ENCODE results near the gene MYBPH. TPM values are rescaled to one million over a fixed set of nuclear protein-coding genes. Genes with fewer than 3 reads are reported as not detected.

MYBPH gene
- total and polyA plus RNA-seq, 2 donors = 8.9 TPM; not detected in 1

GRCh38 chr1:203170625-203171330 lies 4.8 kb downstream of the MYBPH start:
- Histone ChIP-seq H3K27ac (ENCODE audit: low read depth) (no peak overlapping the region), H3K4me1 (ENCODE audit: insufficient read depth) (no peaks in the 10 kb centered on the region), H3K36me3 (ENCODE audit: insufficient read depth) (no peaks in the 10 kb centered on the region), H3K4me3 (ENCODE audit: low read depth, low read length) (no peak overlapping the region)
- DNase-seq (ENCODE audit: extremely low spot score) = no peak
- 88% methylated on average over 8 of the region's 8 CpGs for WGBS

GRCh38 chr1:203169770-203170520 lies 5.7 kb downstream of the MYBPH start:
- H3K4me3 ChIP-seq (ENCODE audit: low read depth, low read length) = no peak overlapping the region
- WGBS = 87% methylated on average over 21 of the region's 21 CpGs
- DNase-seq (ENCODE audit: extremely low spot score) = no peak
- H3K4me1 ChIP-seq (ENCODE audit: insufficient read depth) = no peaks in the 10 kb centered on the region
- H3K36me3 ChIP-seq (ENCODE audit: insufficient read depth) = no peaks in the 10 kb centered on the region
- H3K27ac ChIP-seq (ENCODE audit: low read depth) = no peak overlapping the region

- 96% methylated on average over 9 of the region's 9 CpGs for WGBS
- Histone ChIP-seq H3K36me3 (ENCODE audit: insufficient read depth) (no peaks in the 10 kb centered on the region), H3K4me1 (ENCODE audit: insufficient read depth) (no peaks in the 10 kb centered on the region), H3K4me3 (ENCODE audit: low read depth, low read length) (no peak overlapping the region), H3K27ac (ENCODE audit: low read depth) (no peak overlapping the region)
- no peak for DNase-seq (ENCODE audit: extremely low spot score)
These were observed 6.6 kb downstream of the MYBPH start for GRCh38 chr1:203168991-203169390.

GRCh38 chr1:203168256-203168786 lies 7.3 kb downstream of the MYBPH start:
- WGBS = 97% methylated on average over 12 of the region's 12 CpGs
- Histone ChIP-seq H3K4me3 (ENCODE audit: low read depth, low read length) (no peak overlapping the region), H3K36me3 (ENCODE audit: insufficient read depth) (no peaks in the 10 kb centered on the region), H3K4me1 (ENCODE audit: insufficient read depth) (no peaks in the 10 kb centered on the region), H3K27ac (ENCODE audit: low read depth) (no peak overlapping the region)
- DNase-seq (ENCODE audit: extremely low spot score) = no peak

GRCh38 chr1:203167913-203168200 lies 7.8 kb downstream of the MYBPH start:
- 92% methylated on average over 5 of the region's 5 CpGs for WGBS
- Histone ChIP-seq H3K36me3 (ENCODE audit: insufficient read depth) (no peaks in the 10 kb centered on the region), H3K4me1 (ENCODE audit: insufficient read depth) (no peaks in the 10 kb centered on the region), H3K4me3 (ENCODE audit: low read depth, low read length) (no peak overlapping the region), H3K27ac (ENCODE audit: low read depth) (no peak overlapping the region)
- DNase-seq (ENCODE audit: extremely low spot score) = no peak

GRCh38 chr1:203167026-203167912 lies 8.4 kb downstream of the MYBPH start:
- 83% methylated on average over 23 of the region's 23 CpGs for WGBS
- no peak for DNase-seq (ENCODE audit: extremely low spot score)
- H3K36me3 ChIP-seq (ENCODE audit: insufficient read depth) = no peaks in the 10 kb centered on the region
- no peak overlapping the region for H3K4me3 ChIP-seq (ENCODE audit: low read depth, low read length)
- H3K27ac ChIP-seq (ENCODE audit: low read depth) = no peak overlapping the region
- no peaks in the 10 kb centered on the region for H3K4me1 ChIP-seq (ENCODE audit: insufficient read depth)

GRCh38 chr1:203166192-203166940 lies 9.3 kb downstream of the MYBPH start:
- H3K36me3 ChIP-seq (ENCODE audit: insufficient read depth) = no peaks in the 10 kb centered on the region
- no peak overlapping the region for H3K4me3 ChIP-seq (ENCODE audit: low read depth, low read length)
- H3K4me1 ChIP-seq (ENCODE audit: insufficient read depth) = no peaks in the 10 kb centered on the region
- no peak overlapping the region for H3K27ac ChIP-seq (ENCODE audit: low read depth)
- no peak for DNase-seq (ENCODE audit: extremely low spot score)
- WGBS = 72% methylated on average over 14 of the region's 14 CpGs

- 96% methylated on average over 8 of the region's 8 CpGs for WGBS
- H3K36me3 ChIP-seq (ENCODE audit: insufficient read depth) = no peaks in the 10 kb centered on the region
These were observed 9.8 kb downstream of the MYBPH start for GRCh38 chr1:203165800-203166161.

GRCh38 chr1:203165101-203165799 lies 10.4 kb downstream of the MYBPH start:
- no peak overlapping the region for H3K4me3 ChIP-seq (ENCODE audit: low read depth, low read length)
- WGBS = 95% methylated on average over 28 of the region's 28 CpGs
- H3K27ac ChIP-seq (ENCODE audit: low read depth) = no peak overlapping the region
- no peaks in the 10 kb centered on the region for H3K36me3 ChIP-seq (ENCODE audit: insufficient read depth)
- DNase-seq (ENCODE audit: extremely low spot score) = no peak
- no peaks in the 10 kb centered on the region for H3K4me1 ChIP-seq (ENCODE audit: insufficient read depth)

More at GRCh38 chr1:203165800-203166161, 9.8 kb downstream of the MYBPH start:
- Histone ChIP-seq H3K27ac (ENCODE audit: low read depth) (no peak overlapping the region), H3K4me1 (ENCODE audit: insufficient read depth) (no peaks in the 10 kb centered on the region), H3K4me3 (ENCODE audit: low read depth, low read length) (no peak overlapping the region)
- DNase-seq (ENCODE audit: extremely low spot score) = no peak

GRCh38 chr1:203163891-203164635 lies 11.6 kb downstream of the MYBPH start:
- no peak for DNase-seq (ENCODE audit: extremely low spot score)
- Histone ChIP-seq H3K4me1 (ENCODE audit: insufficient read depth) (no peaks in the 10 kb centered on the region), H3K27ac (ENCODE audit: low read depth) (no peak overlapping the region), H3K4me3 (ENCODE audit: low read depth, low read length) (no peak overlapping the region), H3K36me3 (ENCODE audit: insufficient read depth) (no peaks in the 10 kb centered on the region)
- WGBS = 73% methylated on average over 7 of the region's 7 CpGs

- 61% methylated on average over 1 of the region's 1 CpG for WGBS
- no peak overlapping the region for H3K27ac ChIP-seq (ENCODE audit: low read depth)
- no peaks in the 10 kb centered on the region for H3K36me3 ChIP-seq (ENCODE audit: insufficient read depth)
- no peak for DNase-seq (ENCODE audit: extremely low spot score)
- H3K4me3 ChIP-seq (ENCODE audit: low read depth, low read length) = no peak overlapping the region
- H3K4me1 ChIP-seq (ENCODE audit: insufficient read depth) = no peaks in the 10 kb centered on the region
These were observed 13.2 kb downstream of the MYBPH start for GRCh38 chr1:203162403-203162802.

- no peaks in the 10 kb centered on the region for H3K36me3 ChIP-seq (ENCODE audit: insufficient read depth)
- H3K4me1 ChIP-seq (ENCODE audit: insufficient read depth) = no peaks in the 10 kb centered on the region
- no peak for DNase-seq (ENCODE audit: extremely low spot score)
- no peak overlapping the region for H3K4me3 ChIP-seq (ENCODE audit: low read depth, low read length)
- no peak overlapping the region for H3K27ac ChIP-seq (ENCODE audit: low read depth)
- 92% methylated on average over 11 of the region's 11 CpGs for WGBS
These were observed 13.9 kb downstream of the MYBPH start for GRCh38 chr1:203161703-203162102.

Measured in urinary bladder (tissue), 4 donors.